CD8-positive, alpha-beta memory T cell (primary cell): ENCODE data around the gene UNC5C. TPM values are rescaled to one million over a fixed set of nuclear protein-coding genes. Genes with fewer than 3 reads are reported as not detected.

Experiments used
- CTCF ChIA-PET: fragments of 350-600 bp; sonication (Branson Sonifier 250); formaldehyde crosslinking; loops from one replicate; lab custom pipeline; 2021; ENCODE audit warnings: antibody characterized with exemption; lab: Charles Lee
- POLR2A ChIA-PET: fragments of 350-600 bp; sonication (Branson Sonifier 250); formaldehyde crosslinking; loops from one replicate; lab custom pipeline; 2021; ENCODE audit warnings: antibody characterized with exemption; lab: Charles Lee
- DNase-seq, 5 donors: peaks; one replicate each; pipeline versions ENCODE4 v3.0.0 to v3.0.0-alpha.2; 2020 to 2022; ENCODE audit warnings: mixed read lengths in 1 of 5
- H3K27ac ChIP-seq: one replicate; pipeline ENCODE4 v1.7.0; 2013; ENCODE audit warnings: low read depth, mild to moderate bottlenecking, low read length, moderate library complexity
- H3K27me3 ChIP-seq: 2 replicates; pipeline ENCODE4 v1.7.0; 2013; ENCODE audit warnings: low read length, mild to moderate bottlenecking; ENCODE audit not compliant: insufficient read depth, poor library complexity, severe bottlenecking
- H3K36me3 ChIP-seq: 2 replicates; pipeline ENCODE4 v1.7.0; 2013; ENCODE audit warnings: mild to moderate bottlenecking, low read length, moderate library complexity; ENCODE audit not compliant: insufficient read depth
- H3K4me1 ChIP-seq: 2 replicates; pipeline ENCODE4 v1.7.0; 2013; ENCODE audit warnings: mild to moderate bottlenecking, low read length, moderate library complexity; ENCODE audit not compliant: insufficient read depth
- H3K4me3 ChIP-seq: 2 replicates; pipeline ENCODE4 v1.7.0; 2013; ENCODE audit warnings: mild to moderate bottlenecking, low read length
- H3K9me3 ChIP-seq: 2 replicates; pipeline ENCODE4 v1.7.0; 2013; ENCODE audit warnings: mild to moderate bottlenecking, low read length
- H3K27ac Mint-ChIP-seq, 8 donors: one replicate each; pipeline ENCODE4 v1.8.0; 2020 to 2021; ENCODE audit warnings: mixed read lengths in 8 of 8, mild to moderate bottlenecking in 6 of 8, inconsistent platforms in 3 of 8, moderate library complexity in 3 of 8
- H3K27me3 Mint-ChIP-seq, 2 donors: one replicate each; pipeline ENCODE4 v1.8.0; 2020 to 2021; ENCODE audit warnings: mixed read lengths in 2 of 2, mild to moderate bottlenecking in 1 of 2, moderate library complexity in 1 of 2
- H3K36me3 Mint-ChIP-seq, 3 donors: one replicate each; pipeline ENCODE4 v1.8.0; 2020 to 2021; ENCODE audit warnings: mixed read lengths in 3 of 3, inconsistent platforms in 1 of 3, mild to moderate bottlenecking in 1 of 3
- H3K4me1 Mint-ChIP-seq, 3 donors: one replicate each; pipeline ENCODE4 v1.8.0; 2020 to 2021; ENCODE audit warnings: mixed read lengths in 3 of 3, inconsistent platforms in 1 of 3, mild to moderate bottlenecking in 1 of 3
- H3K4me3 Mint-ChIP-seq, 7 donors: one replicate each; pipeline ENCODE4 v1.8.0; 2020 to 2021; ENCODE audit warnings: mixed read lengths in 7 of 7, mild to moderate bottlenecking in 6 of 7, moderate library complexity in 4 of 7, inconsistent platforms in 2 of 7
- H3K9me3 Mint-ChIP-seq, 5 donors: one replicate each; pipeline ENCODE4 v1.8.0; 2020 to 2022; ENCODE audit warnings: mixed read lengths in 5 of 5, mild to moderate bottlenecking in 3 of 5, moderate library complexity in 2 of 5, inconsistent platforms in 1 of 5
- polyA plus RNA-seq: library from polyadenylated mRNA; unstranded; fragments of 300-500 nt; fragmentation: Illumina TruSeq; gene quantifications from one replicate; pipeline ENCODE4 v1.2.3, GENCODE V29; 2021
- total RNA-seq, 2 experiments: library from RNA; stranded (reverse); gene quantifications; one replicate each; pipeline ENCODE4 v1.2.3, GENCODE V29; 2021

The UNC5C gene
- total and polyA plus RNA-seq, 3 experiments from 2014 or later = not detected

DNA sequence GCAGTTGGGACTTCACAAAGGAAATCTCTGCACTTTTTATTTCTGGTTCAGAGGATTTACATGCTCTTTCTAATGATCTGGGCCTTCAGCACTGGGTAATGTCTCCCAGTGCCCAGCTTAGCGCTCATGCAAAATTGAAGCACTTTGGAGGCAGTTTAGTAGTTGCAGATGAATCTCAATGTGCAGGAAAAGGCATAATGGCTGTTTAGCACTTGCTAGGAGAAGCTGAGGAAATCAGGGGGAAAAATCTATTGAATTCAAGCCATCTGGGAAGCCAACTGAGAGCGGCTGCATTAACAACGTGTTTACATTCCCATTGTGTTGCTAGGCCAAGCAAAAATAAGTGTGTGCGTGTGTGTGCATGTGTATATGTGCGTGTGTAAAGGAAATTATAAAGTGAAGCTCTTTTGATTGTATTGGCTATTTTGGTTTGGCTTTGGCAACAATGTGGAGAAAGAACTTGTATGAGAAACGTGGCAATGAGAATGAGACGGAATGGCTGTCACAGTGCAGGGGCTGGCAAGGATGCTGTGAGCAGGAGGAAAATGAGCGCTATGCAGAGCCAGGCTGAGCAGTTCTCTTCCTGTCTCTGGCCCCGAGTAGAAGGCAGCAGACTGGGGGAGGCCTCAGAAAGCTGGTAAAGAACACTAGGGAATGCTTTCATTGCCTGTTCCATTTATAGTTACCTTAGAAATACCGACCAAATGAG, 231.5 kb downstream of the UNC5C start:
- H3K27ac Mint-ChIP-seq = no peak overlapping the region

DNA sequence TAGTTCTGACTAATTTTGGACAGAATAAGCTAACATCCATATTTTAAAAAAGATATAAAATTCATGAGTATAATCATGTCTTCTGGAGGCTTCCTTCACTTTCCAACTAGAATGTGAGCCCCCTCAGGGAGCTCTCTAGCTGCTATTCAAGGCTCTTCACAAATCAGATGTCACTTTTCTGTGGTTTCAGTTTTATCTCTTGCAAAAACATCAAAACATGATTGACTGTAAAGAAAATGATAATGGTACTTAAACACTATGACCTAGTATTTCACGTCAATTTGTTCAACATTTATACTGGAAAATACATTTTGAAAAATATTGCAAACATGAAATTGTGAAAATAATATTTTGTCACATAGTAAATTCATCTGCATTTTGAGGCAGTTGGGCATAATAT, 234.2 kb downstream of the UNC5C start:
- H3K27ac Mint-ChIP-seq = no peak overlapping the region
- H3K9me3 Mint-ChIP-seq = peaks cover 0 to 2% (median 0%) of the 10 kb centered on the region in 5 donors
- H3K4me1 ChIP-seq = no peaks in the 10 kb centered on the region
- peaks cover 0 to 3% of the 10 kb centered on the region in 2 donors for H3K27me3 Mint-ChIP-seq
- H3K27ac ChIP-seq = no peak overlapping the region
- no peaks in the 10 kb centered on the region for H3K36me3 Mint-ChIP-seq
- no peaks in the 10 kb centered on the region for H3K36me3 ChIP-seq
- no peaks in the 10 kb centered on the region for H3K4me1 Mint-ChIP-seq
- H3K27me3 ChIP-seq = no peaks in the 10 kb centered on the region
- H3K4me3 ChIP-seq = no peak overlapping the region
- ChIA-PET CTCF (no interaction called here), POLR2A (no interaction called here)
- DNase-seq = no peak
- no peaks in the 10 kb centered on the region for H3K9me3 ChIP-seq
- H3K4me3 Mint-ChIP-seq = no peak overlapping the region

More for the DNA sequence above, 231.5 kb downstream of the UNC5C start:
- H3K9me3 ChIP-seq = no peaks in the 10 kb centered on the region
- CTCF ChIA-PET = no interaction called here
- H3K9me3 Mint-ChIP-seq = peaks cover 0 to 2% (median 0%) of the 10 kb centered on the region in 5 donors
- no peak for DNase-seq
- no peak overlapping the region for H3K4me3 ChIP-seq
- no peaks in the 10 kb centered on the region for H3K4me1 ChIP-seq
- no peak overlapping the region for H3K27ac ChIP-seq
- POLR2A ChIA-PET = no interaction called here
- H3K27me3 ChIP-seq = no peaks in the 10 kb centered on the region
- no peaks in the 10 kb centered on the region for H3K36me3 Mint-ChIP-seq
- H3K4me3 Mint-ChIP-seq = no peak overlapping the region
- H3K27me3 Mint-ChIP-seq = peaks cover 0 to 3% of the 10 kb centered on the region in 2 donors
- no peaks in the 10 kb centered on the region for H3K36me3 ChIP-seq
- no peaks in the 10 kb centered on the region for H3K4me1 Mint-ChIP-seq

- Mint-ChIP-seq H3K4me3 (no peak overlapping the region), H3K36me3 (no peaks in the 10 kb centered on the region), H3K27me3 (no peaks in the 10 kb centered on the region), H3K4me1 (no peaks in the 10 kb centered on the region), H3K9me3 (peaks cover 0 to 6% (median under 1%) of the 10 kb centered on the region in 5 donors), H3K27ac (no peak overlapping the region)
- H3K9me3 ChIP-seq = no peaks in the 10 kb centered on the region
- no peak overlapping the region for H3K27ac ChIP-seq
- H3K36me3 ChIP-seq = no peaks in the 10 kb centered on the region
- DNase-seq = no peak
- H3K27me3 ChIP-seq = no peaks in the 10 kb centered on the region
- CTCF ChIA-PET = no interaction called here
- POLR2A ChIA-PET = no interaction called here
- no peak overlapping the region for H3K4me3 ChIP-seq
- H3K4me1 ChIP-seq = no peaks in the 10 kb centered on the region
These were observed 243.9 kb downstream of the UNC5C start for GRCh38 chr4:95304898-95305297.

GRCh38 chr4:95300304-95300703, 248.5 kb downstream of the UNC5C start:
- H3K36me3 Mint-ChIP-seq = no peaks in the 10 kb centered on the region
- Histone ChIP-seq H3K36me3 (no peaks in the 10 kb centered on the region), H3K9me3 (no peaks in the 10 kb centered on the region), H3K4me1 (no peaks in the 10 kb centered on the region), H3K27me3 (no peaks in the 10 kb centered on the region), H3K4me3 (no peak overlapping the region), H3K27ac (no peak overlapping the region)
- DNase-seq = no peak
- no peak overlapping the region for H3K4me3 Mint-ChIP-seq
- no peaks in the 10 kb centered on the region for H3K4me1 Mint-ChIP-seq
- peaks cover 0 to 7% (median 4%) of the 10 kb centered on the region in 5 donors for H3K9me3 Mint-ChIP-seq
- no peak overlapping the region for H3K27ac Mint-ChIP-seq
- POLR2A ChIA-PET = no interaction called here
- CTCF ChIA-PET = interaction anchor here (0.6 kb wide), 1 partner anchor 10 kb away, joined by 3 read pairs; no protein-coding TSS in a partner anchor
- no peaks in the 10 kb centered on the region for H3K27me3 Mint-ChIP-seq

DNA sequence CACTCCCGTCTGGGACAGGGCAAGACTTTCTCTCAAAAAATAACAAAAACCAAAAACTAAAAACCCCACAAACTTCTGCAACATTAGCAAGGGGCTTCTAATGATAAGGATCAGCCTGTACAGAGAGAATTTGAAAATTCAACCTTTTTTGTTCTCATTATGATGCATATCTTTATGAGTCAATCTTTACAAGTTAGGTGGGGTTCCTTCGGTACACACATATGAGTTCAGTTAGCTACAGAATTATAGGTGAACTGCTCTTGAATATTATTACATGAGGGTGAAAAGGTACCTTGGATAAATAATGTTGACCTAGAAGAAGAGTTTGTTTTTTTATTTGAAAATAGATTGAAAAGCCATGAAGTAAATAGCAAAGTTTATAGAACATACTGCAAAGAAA, 252.7 kb downstream of the UNC5C start:
- peaks cover 2 to 9% (median 3%) of the 10 kb centered on the region in 3 donors for H3K4me1 Mint-ChIP-seq
- Histone ChIP-seq H3K4me1 (peaks cover 9% of the 10 kb centered on the region), H3K9me3 (no peaks in the 10 kb centered on the region), H3K4me3 (no peak overlapping the region), H3K27ac (no peak overlapping the region), H3K36me3 (no peaks in the 10 kb centered on the region), H3K27me3 (no peaks in the 10 kb centered on the region)
- ChIA-PET POLR2A (no interaction called here), CTCF (no interaction called here)
- H3K4me3 Mint-ChIP-seq = no peak overlapping the region
- H3K27ac Mint-ChIP-seq = no peak overlapping the region
- no peak for DNase-seq
- peaks cover 0 to 4% (median 4%) of the 10 kb centered on the region in 5 donors for H3K9me3 Mint-ChIP-seq
- H3K36me3 Mint-ChIP-seq = no peaks in the 10 kb centered on the region
- H3K27me3 Mint-ChIP-seq = no peaks in the 10 kb centered on the region

GRCh38 chr4:95295157-95295556, 253.6 kb downstream of the UNC5C start:
- Histone ChIP-seq H3K36me3 (no peaks in the 10 kb centered on the region), H3K9me3 (no peaks in the 10 kb centered on the region), H3K27me3 (no peaks in the 10 kb centered on the region), H3K4me1 (peaks cover 9% of the 10 kb centered on the region), H3K4me3 (no peak overlapping the region), H3K27ac (no peak overlapping the region)
- H3K36me3 Mint-ChIP-seq = no peaks in the 10 kb centered on the region
- ChIA-PET POLR2A (no interaction called here), CTCF (no interaction called here)
- H3K27ac Mint-ChIP-seq = no peak overlapping the region
- DNase-seq = no peak
- no peaks in the 10 kb centered on the region for H3K27me3 Mint-ChIP-seq
- peaks cover 3 to 16% (median 6%) of the 10 kb centered on the region in 3 donors for H3K4me1 Mint-ChIP-seq
- H3K4me3 Mint-ChIP-seq = no peak overlapping the region
- H3K9me3 Mint-ChIP-seq = peaks cover 0 to 4% (median 4%) of the 10 kb centered on the region in 5 donors

DNA sequence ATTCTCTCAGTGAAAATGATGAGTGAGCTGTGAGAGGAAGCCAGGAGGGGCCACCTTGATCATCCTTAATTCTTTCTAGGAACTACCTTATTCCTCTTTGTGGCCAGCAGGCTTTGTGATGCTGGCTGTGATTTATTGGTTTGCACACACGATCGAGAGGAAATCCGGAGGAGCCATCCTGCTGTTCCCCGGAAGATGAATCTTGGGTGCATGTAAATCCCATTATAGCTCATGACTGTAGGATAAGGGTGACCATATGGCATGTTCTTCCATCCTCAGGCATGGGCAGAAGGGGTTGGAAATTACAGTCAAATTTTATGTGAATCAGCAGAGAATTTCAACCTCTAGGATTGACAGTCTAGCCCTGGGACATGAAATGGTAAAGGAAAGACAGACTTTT, 254.5 kb downstream of the UNC5C start:
- Histone ChIP-seq H3K4me1 (peaks cover 9% of the 10 kb centered on the region), H3K27ac (no peak overlapping the region), H3K36me3 (no peaks in the 10 kb centered on the region), H3K9me3 (no peaks in the 10 kb centered on the region), H3K27me3 (no peaks in the 10 kb centered on the region), H3K4me3 (no peak overlapping the region)
- peaks cover 3 to 16% (median 6%) of the 10 kb centered on the region in 3 donors for H3K4me1 Mint-ChIP-seq
- no peak overlapping the region for H3K4me3 Mint-ChIP-seq
- no peaks in the 10 kb centered on the region for H3K27me3 Mint-ChIP-seq
- ChIA-PET CTCF (no interaction called here), POLR2A (no interaction called here)
- no peaks in the 10 kb centered on the region for H3K36me3 Mint-ChIP-seq
- DNase-seq = no peak
- peaks cover 0 to 4% (median 0%) of the 10 kb centered on the region in 5 donors for H3K9me3 Mint-ChIP-seq
- H3K27ac Mint-ChIP-seq = no peak overlapping the region

DNA sequence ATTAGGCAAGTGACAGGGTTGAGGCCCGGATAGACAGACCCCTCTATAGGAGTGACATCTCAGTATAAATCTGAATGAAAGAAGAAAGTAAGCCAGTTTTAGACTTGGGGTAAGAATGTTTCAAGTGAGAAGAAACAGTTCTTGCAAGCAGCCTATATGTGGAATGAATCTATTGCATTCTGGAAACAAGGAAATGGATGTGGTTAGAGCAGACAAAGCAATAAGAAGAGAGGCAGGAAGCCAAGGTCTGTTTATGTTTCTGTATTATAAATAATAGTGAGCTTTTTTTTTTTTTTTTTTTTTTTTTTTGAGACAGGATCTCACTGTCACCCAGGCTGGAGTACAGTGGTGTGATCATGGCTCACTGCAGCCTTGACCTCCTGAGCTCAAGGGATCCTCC, 255.8 kb downstream of the UNC5C start:
- Mint-ChIP-seq H3K27ac (no peak overlapping the region), H3K4me1 (peaks cover 3 to 16% (median 6%) of the 10 kb centered on the region in 3 donors), H3K4me3 (no peak overlapping the region), H3K27me3 (no peaks in the 10 kb centered on the region), H3K9me3 (peaks cover 0 to 3% (median 0%) of the 10 kb centered on the region in 5 donors), H3K36me3 (no peaks in the 10 kb centered on the region)
- H3K4me1 ChIP-seq = peaks cover 9% of the 10 kb centered on the region
- POLR2A ChIA-PET = no interaction called here
- H3K27me3 ChIP-seq = no peaks in the 10 kb centered on the region
- H3K36me3 ChIP-seq = no peaks in the 10 kb centered on the region
- peak in 1 of 5 donors; percentile 25 for DNase-seq
- CTCF ChIA-PET = no interaction called here
- no peak overlapping the region for H3K27ac ChIP-seq
- no peaks in the 10 kb centered on the region for H3K9me3 ChIP-seq
- H3K4me3 ChIP-seq = no peak overlapping the region
